H1 (cell line): ENCODE measurements around the gene MKNK2.

Experiments
- CEBPB ChIP-seq: IDR thresholded peaks from 2 replicates; pipeline ENCODE4 v1.6.1; 2012; ENCODE audit warnings: low read depth, low read length
- CTCF ChIP-seq, 3 experiments: IDR thresholded peaks; 1 replicate in 2 of 3; 2 replicates in 1 of 3; pipeline versions ENCODE4 v1.5.1 to v1.6.1; 2011; ENCODE audit warnings: low read length in 3 of 3, mild to moderate bottlenecking in 3 of 3, inconsistent platforms in 2 of 3, low read depth in 1 of 3, moderate library complexity in 1 of 3; ENCODE audit not compliant: insufficient read depth in 1 of 3; ENCODE audit errors: control extremely low read depth in 1 of 3
- EGR1 ChIP-seq: IDR thresholded peaks from 2 replicates; pipeline ENCODE4 v1.6.1; 2011; ENCODE audit warnings: low read depth, low read length, borderline replicate concordance
- EP300 ChIP-seq, 2 experiments: IDR thresholded peaks; 1 replicate in 1 of 2; 2 replicates in 1 of 2; pipeline ENCODE4 v1.6.1; 2011 to 2012; ENCODE audit warnings: low read depth in 2 of 2, low read length in 2 of 2, mild to moderate bottlenecking in 2 of 2, borderline replicate concordance in 1 of 2, inconsistent platforms in 1 of 2, moderate library complexity in 1 of 2
- EZH2 ChIP-seq: fragments of 200-600 bp; sonication (generic); IDR thresholded peaks from 2 replicates; pipeline ENCODE4 v1.7.1; 2012; ENCODE audit warnings: low read depth, mild to moderate bottlenecking, moderate library complexity, low read length, inconsistent platforms; ENCODE audit not compliant: severe bottlenecking
- MAX ChIP-seq: IDR thresholded peaks from 2 replicates; pipeline ENCODE4 v1.6.1; 2012; ENCODE audit warnings: inconsistent platforms
- POLR2A ChIP-seq, 2 experiments: IDR thresholded peaks; 1 replicate in 1 of 2; 2 replicates in 1 of 2; pipeline ENCODE4 v1.6.1; 2011; ENCODE audit warnings: low read depth in 2 of 2, low read length in 2 of 2, mild to moderate bottlenecking in 2 of 2; ENCODE audit errors: control extremely low read depth in 1 of 2
- POLR2AphosphoS5 ChIP-seq: IDR thresholded peaks from 2 replicates; pipeline ENCODE4 v1.6.1; 2011; ENCODE audit warnings: low read depth, low read length
- RAD21 ChIP-seq, 2 experiments: IDR thresholded peaks in 1 of 2; conservative IDR thresholded peaks in 1 of 2; 2 replicates each; pipeline ENCODE4 v1.6.1; 2011; ENCODE audit warnings: low read depth in 2 of 2, low read length in 2 of 2, improper control_type of control experiment in 1 of 2, inconsistent platforms in 1 of 2, mild to moderate bottlenecking in 1 of 2, moderate library complexity in 1 of 2
- RFX5 ChIP-seq: IDR thresholded peaks from 2 replicates; pipeline ENCODE4 v1.6.1; 2011; ENCODE audit warnings: low read depth, low read length, improper control_type of control experiment, borderline replicate concordance
- RXRA ChIP-seq: IDR thresholded peaks from 2 replicates; pipeline ENCODE4 v1.6.1; 2011; ENCODE audit warnings: low read depth, mild to moderate bottlenecking, low read length, moderate library complexity; ENCODE audit not compliant: insufficient read depth
- SIN3A ChIP-seq, 2 experiments: IDR thresholded peaks in 1 of 2; conservative IDR thresholded peaks in 1 of 2; 2 replicates each; pipeline ENCODE4 v1.6.1; 2011 to 2012; ENCODE audit warnings: low read length in 2 of 2, improper control_type of control experiment in 1 of 2, low read depth in 1 of 2, mild to moderate bottlenecking in 1 of 2
- SUZ12 ChIP-seq: fragments of 200-600 bp; sonication (generic); IDR thresholded peaks from 2 replicates; pipeline ENCODE4 v1.6.1; 2012; ENCODE audit warnings: mild to moderate bottlenecking, inconsistent platforms, low read length, moderate library complexity, mixed read lengths
- ZNF274 ChIP-seq: IDR thresholded peaks from 2 replicates; pipeline ENCODE4 v1.7.0; 2012; ENCODE audit warnings: low read length, borderline replicate concordance; ENCODE audit errors: extremely low read depth

- TF ChIP-seq EGR1 (no peak), CTCF (IDR thresholded peaks at IDR 0.05; ENCODE audit: control extremely low read depth in 1 of 3, insufficient read depth in 1 of 3, low read depth in 1 of 3, low read length in 3 of 3) (no peak), POLR2AphosphoS5 (no peak), ZNF274 (no peak), RAD21 (IDR thresholded peaks at IDR 0.05 in 1 of 2, conservative IDR thresholded peaks at IDR 0.05 in 1 of 2; ENCODE audit: low read depth in 2 of 2, low read length in 2 of 2) (no peak), SUZ12 (no peak), CEBPB (no peak), RFX5 (no peak), SIN3A (conservative IDR thresholded peaks at IDR 0.05 in 1 of 2, IDR thresholded peaks at IDR 0.05 in 1 of 2; ENCODE audit: low read depth in 1 of 2, low read length in 2 of 2) (no peak), EZH2 (no peak), EP300 (IDR thresholded peaks at IDR 0.05; ENCODE audit: borderline replicate concordance in 1 of 2, low read depth in 2 of 2, low read length in 2 of 2) (no peak), POLR2A (IDR thresholded peaks at IDR 0.05; ENCODE audit: control extremely low read depth in 1 of 2, low read depth in 2 of 2, low read length in 2 of 2) (no peak), MAX (no peak), RXRA (no peak)
These were observed 38.1 kb upstream of the MKNK2 start for GRCh38 chr19:2089001-2089711.
